NCI-H2196 (cell line): ENCODE data around the gene RTN3.
"Not testable (repeated sequence)": the region's sequence is repeated elsewhere in the genome, so short reads cannot be mapped to it uniquely, and the experiment has no call there.

Experiments used
- DNase-seq: peaks from one replicate; lab custom pipeline; 2025; ENCODE audit not compliant: unreplicated experiment; lab: John Stamatoyannopoulos, UW

RTN3 gene

DNA sequence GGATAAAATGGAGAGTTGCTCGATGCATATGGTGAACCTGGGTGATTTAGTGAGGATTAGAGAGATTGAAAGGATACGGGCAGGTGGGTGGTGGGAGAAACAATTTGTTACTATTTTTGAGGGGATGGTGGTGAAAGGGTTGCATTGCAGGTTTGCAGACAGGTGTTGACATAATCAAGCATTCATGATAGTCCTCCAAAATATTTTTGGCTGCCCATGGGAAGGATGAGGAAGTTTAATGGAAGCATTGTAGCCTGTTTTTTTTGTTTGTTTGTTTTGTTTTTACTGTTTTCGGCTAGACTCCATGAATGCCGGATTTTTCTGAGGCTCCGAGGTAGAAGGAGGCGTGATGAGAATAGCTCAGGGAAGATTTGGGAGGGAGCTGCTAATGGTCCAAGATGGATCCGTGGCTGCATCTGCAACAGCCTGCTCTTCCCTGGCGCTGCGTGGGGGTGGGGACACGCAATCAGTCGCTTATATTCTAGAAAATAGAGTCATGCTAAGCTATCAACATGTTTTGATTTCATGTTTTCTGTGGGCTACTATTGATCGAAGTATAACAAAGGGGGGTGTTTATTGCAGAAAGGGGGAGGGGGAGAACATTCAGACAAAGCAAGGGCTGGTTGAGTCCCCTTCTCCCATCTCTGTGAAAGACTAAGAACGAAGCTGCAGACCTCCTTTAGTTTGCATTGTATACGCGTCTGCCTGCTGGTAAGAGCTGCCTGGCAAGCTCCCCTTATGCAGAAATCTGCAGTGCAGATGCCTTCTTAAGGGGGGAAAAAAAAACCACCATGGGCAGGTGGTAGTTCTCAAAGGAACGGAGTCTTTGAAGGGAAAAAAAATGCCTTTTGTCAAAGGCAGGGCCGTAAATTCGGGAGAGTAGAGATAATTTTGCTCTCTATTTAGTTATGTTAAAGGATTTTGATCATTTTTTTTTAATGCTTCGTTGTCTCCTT is 1.0 kb downstream of the RTN3 start:
- DNase-seq, result no peak

DNA sequence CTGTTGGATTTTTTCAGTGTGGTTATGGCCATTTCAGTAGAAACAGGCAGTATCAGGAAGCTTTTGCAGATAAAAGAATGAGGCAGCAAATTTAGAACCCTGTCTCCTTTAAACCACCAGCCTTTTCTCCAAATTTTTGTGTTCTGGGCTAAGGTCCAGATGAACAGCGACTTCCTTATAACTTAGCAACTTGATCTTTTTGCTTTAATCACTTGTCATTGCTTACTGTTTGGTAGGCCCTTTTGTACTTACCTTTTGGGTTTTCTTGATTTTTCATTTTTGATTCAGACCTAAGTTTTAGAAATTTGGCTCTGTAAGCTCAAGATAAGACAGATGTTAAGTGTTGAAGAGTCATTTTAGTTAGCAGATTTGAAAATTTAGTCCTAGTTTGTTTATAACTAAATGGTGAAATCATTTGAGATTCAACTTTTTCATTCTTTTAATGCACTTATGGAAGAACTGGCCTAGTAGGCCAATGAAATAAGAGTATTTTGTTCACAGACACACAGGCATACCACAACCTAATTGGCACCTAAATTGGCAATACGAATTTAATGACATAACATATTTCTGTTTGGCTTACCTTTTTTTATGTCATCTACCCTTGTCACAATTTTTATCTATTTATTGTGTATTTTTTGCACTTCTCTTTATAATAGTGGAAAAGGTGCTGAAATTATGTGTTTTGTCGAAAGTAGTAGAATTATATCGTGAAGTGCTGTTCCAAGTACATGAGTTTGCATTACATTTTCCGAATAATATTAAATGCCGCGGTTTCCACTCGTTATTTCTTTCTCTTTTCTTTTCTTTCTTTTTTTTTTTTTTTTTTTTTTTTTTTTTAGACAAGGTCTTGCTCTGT is 2.1 kb downstream of the RTN3 start:
- DNase-seq, result peak; percentile 24

DNA sequence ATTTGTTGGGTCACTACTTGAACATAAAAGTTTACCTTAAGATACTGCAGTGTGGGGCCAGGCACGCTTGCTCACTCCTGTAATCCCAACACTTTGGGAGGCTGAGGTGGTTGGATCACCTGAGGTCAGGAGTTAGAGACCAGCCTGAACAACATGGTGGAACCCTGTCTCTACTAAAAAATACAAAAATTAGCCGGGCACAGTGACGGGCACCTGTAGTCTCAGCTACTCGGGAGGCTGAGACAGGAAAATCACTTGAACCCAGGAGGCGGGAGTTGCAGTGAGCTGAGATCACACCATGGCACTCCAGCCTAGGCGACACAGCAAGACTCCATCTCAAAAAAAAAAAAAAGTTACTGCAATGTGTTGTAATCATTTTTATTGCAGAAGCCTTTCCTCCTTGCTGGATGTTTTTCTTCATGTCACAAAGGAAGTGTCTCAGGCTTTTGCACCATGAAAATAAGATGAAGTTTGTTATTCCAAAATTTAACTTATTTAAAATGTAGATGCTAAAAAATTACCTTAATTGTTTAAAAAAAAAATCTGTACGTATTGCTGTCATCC is 3.9 kb downstream of the RTN3 start:
- DNase-seq, result not testable (repeated sequence)

DNA sequence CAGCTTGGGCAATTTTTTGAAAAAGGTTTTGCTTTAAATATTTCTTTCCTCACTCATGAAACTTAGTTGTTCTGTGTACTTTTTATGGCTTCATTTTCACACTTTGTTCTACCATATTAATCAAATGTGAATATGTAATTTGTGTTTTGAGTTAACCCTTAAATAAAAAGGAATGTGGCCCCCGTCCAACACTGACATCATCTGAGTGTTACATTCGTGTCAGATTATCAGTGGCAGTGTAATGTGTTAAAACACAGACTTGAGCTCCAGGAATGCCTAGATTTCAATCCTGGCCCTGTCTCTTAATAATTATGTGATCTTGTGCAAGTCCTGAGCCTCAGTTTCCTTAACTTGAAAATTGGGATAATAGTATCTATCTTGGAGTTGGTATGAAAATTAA is 5.6 kb downstream of the RTN3 start:
- DNase-seq, result no peak

DNA sequence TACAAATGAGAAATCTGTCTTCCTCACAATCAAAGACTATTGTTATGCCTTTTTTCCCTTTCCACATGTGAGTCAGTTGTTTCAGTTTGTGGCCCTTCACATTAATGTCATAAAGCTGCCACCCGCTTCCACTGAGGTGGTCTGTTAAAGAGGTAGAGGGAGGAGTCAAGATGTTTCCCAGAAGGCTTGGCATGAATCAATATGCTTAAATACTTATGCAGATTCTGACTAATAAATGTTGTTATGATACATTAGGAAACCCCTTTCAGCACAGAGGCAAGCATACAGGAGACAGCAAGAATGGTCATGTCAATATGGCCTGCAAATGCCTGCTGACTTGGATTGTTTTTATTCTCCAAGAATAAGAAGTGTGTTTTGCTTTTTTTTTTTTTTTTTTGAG is 6.5 kb downstream of the RTN3 start:
- no peak for DNase-seq

DNA sequence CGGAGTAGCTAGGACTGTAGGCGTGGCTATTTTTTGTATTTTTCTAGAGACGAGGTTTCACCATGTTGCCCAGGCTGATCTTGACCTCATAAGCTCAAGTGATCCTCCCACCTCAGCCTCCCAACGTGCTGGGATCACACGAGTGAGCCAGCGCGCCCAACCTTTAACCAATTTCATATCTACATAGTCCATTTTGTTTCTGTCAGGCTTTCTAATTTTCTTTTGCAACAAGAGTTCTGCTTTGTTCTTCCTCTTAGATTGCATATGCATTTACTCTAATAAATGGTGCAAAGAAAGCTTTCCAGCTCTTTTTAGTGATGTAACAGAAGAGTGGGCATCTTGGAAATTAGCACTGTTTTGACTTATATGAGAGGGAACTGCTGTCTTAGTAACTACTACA is 13.3 kb downstream of the RTN3 start:
- no peak for DNase-seq

DNA sequence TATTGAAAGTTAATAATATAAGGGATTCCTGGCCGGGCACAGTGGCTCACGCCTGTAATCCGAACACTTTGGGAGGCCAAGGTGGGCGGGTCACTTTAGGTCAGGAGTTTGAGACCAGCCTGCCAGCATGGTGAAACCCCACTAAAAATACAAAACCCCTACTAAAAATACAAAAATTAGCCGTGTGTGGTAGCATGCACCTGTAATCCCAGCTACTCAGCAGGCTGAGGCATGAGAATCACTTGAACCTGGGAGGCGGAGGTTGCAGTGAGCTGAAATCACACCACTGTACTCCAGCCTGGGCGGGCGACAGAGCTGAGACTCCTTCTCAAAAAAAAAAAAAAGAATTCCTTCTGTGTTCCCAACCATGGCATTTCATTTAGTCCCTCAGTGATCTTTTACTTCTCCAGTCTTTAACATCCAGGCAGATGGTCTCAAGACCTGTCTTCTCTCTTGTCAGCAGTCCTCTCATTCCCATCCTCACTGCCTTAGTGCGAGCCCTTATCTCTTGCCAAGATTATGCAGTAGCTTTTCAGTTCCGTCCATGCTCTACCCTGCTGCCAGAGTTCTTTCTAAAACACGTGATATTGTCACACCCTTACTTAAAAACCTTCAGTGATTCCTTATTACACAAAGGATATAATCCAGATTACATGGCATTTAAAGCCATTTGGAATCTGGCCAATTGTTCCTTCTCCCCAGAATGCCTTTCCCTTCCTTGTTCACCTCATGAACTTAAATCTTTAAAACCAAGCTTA is 17.9 kb downstream of the RTN3 start:
- no peak for DNase-seq

DNA sequence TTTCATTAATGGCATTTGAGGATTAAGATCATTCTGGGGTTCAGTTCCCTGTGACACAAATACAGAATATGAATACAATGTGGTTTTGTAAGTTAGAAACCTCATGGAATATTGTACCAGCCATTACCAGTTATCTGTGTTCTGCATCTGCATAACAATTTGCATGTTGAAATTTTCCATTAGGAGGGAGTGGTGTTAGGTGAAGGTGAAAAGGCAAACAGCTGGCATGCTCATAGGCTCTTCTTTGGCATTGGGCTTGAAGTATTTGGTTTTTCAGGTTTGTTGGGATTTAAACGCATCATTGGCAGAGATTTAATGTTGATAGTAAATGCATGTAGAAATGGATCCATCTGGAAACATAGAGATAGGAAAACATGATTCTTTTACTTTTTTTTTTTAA is 18.6 kb downstream of the RTN3 start:
- no peak for DNase-seq

DNA sequence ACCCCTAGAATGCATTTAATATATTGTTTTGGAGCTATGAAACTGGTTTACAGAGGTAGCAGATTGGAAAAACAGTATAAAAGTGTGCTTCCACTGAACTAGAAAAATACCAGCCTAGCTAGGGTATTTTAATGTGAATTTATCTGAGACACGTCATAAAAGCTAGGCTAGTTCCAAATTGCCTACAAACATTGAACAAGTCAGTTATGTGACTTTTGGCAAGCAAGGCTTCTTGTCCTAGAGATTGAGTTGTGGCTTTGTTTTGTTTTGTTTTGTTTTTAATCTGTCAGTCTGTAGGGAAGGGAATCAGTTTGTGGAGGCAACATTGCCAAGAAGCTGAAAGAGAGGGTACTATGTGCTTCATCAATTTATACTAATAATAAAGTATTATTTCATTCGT is 24.2 kb downstream of the RTN3 start:
- no peak for DNase-seq

DNA sequence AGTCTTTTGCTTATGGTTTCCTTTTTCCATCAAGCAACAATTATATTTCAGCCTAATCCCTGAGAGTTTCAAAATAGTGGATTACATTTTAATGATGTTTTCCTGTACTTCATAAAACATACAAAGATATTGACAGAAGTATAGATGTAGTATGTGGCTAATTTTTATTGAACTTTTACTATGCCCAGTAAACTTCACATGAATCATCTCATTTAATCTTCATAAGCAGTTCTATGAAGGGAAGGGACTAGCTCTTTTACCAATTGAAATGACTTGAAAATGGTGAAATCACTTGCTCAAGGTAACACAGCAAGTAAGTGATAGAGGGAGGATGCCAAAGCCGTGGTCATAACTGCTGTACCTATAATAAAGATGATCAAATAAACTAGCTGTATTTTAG is 27.5 kb downstream of the RTN3 start:
- no peak for DNase-seq

DNA sequence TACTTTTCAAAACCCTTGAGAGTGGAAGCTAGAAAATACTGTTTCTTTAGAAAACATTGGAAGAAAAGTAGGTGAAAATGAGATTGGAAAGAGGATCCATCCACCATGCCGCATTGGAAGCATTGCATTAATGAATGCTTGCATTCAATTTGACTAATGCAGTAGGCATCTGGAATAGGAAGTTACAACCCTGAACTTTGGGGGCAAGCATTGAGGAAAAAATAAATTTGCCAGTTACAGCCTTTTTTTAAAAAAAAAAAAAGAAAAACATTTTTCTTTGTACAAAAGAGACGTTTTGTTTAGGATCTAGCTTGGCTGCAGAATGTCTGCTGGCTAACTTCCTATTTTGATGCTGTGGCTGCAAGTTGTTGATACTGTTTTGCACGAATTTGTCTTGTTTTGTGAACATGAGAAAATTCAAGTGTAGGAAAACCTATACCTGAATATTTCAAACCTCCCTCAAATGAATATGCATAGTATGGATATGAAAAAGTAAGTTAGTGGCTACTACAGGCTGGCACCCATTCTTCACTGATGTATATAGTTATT is 28.1 kb downstream of the RTN3 start:
- DNase-seq, result no peak

DNA sequence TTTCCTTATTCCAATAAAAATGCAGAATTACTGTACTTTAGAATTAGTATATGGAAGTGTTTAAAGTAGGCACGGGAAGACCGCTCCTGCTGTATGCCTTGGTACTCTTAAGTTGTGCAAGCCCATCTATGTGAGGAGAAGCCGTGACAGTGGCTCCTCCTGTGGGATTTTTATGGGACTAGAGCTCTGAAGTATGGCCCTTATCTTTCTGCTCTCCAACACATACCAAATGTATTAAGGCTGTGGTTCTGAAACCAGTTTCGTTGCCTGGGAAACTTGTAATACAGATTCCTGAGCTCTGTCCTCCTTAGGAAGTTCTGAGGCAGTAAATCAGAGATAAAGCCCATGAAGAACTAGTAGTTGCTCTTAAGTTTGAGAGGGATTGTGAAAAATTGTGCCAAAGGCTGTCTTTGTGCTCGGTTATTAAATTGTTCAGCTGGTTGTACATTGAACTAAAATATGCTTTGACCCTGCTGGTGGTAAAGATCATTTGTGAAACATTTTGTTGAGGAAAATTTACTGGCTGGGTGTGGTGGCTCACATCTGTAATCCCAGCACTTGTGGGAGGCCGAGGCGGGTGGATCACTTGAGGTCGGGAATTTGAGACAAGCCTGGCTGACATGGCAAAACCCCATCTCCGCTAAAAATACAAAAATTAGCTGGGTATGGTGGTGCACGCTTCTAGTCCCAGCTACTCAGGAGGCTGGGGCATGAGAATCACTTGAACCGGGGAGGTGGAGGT is 29.3 kb downstream of the RTN3 start:
- DNase-seq, result no peak

DNA sequence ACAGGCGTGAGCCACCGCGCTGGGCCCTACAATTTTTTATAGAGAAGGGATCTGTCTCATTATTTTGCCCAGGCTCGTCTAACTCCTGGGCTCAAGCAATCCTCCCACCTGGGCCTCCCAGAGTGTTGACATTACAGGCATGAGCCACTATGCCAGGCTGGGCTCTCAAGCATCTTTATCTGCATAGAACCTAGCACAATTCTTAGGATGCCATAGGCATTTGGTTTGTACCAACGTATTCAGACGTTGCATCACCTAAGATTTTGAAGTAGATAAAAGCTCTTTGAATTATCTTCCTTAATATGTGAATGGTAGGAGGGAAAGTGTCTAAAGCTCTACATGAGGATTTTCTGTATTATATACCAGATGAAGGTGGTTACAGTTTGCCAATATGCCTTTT is 30.5 kb downstream of the RTN3 start:
- no peak for DNase-seq

DNA sequence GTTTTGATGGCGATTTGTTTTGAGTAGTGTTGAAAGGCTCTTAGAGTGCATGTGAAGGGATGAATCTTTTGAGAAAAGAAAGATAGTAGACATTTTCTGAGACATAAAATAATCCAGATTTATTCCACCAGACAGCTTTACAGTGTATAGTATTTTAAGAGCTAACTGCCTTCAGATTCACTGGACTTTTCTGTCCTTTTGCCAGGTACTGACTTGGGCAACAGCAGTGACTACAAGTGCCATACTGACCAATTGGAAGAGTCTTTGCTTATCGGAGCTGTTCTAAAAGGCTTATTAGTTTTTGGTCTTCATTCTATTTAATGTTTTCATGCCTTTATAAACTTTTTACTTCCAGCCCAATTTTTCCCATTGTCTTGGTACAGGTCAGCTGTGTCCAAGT is 32.5 kb downstream of the RTN3 start:
- no peak for DNase-seq

DNA sequence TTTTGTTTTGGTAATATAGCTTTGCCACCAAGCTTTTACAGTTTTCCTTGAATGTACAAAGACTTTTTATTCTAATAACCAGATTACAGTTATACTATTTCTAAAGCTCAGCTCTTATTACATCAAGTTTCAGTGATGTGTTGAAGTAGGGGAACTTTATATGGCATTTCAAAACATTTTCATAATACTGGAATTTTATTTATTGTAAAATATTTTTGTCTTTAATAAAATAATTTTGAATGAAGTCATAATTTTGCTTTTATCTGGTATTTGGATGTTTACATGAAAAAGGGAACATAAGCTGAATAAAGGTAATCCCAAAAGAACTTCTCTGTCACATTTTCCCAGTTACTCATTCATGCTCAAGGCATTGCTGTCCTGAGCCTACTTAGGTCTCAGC is 34.7 kb downstream of the RTN3 start:
- no peak for DNase-seq

DNA sequence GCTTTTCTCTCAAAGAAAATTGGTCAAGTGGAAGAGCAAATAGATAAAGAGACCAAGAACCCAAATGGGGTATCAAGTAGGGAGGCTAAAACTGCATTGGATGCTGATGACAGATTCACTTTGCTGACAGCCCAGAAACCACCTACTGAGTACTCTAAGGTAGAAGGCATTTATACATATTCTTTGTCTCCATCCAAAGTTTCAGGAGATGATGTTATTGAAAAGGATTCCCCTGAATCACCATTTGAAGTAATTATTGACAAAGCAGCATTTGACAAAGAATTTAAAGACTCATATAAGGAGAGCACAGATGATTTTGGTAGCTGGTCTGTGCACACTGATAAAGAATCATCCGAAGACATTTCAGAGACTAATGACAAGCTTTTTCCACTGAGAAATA is 37.7 kb downstream of the RTN3 start:
- no peak for DNase-seq

DNA sequence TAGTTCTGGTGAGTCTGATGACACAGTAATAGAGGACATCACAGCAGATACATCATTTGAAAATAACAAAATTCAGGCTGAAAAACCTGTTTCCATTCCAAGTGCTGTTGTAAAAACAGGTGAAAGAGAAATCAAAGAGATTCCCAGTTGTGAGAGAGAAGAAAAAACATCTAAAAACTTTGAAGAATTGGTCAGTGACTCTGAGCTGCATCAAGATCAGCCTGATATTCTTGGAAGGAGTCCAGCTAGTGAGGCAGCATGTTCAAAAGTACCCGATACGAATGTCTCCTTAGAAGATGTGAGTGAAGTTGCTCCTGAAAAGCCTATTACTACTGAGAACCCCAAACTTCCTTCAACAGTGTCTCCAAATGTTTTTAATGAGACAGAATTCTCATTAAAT is 38.7 kb downstream of the RTN3 start:
- no peak for DNase-seq

DNA sequence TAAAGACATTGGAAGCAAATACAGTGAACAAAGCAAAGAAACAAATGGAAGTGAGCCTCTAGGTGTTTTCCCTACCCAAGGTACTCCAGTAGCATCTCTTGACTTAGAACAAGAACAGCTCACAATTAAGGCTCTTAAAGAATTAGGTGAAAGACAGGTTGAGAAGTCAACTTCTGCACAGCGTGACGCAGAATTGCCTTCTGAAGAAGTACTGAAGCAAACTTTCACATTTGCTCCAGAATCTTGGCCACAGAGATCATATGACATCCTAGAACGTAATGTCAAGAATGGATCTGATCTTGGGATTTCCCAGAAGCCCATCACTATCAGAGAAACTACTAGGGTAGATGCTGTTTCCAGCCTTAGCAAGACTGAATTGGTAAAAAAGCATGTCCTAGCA is 39.3 kb downstream of the RTN3 start:
- no peak for DNase-seq

DNA sequence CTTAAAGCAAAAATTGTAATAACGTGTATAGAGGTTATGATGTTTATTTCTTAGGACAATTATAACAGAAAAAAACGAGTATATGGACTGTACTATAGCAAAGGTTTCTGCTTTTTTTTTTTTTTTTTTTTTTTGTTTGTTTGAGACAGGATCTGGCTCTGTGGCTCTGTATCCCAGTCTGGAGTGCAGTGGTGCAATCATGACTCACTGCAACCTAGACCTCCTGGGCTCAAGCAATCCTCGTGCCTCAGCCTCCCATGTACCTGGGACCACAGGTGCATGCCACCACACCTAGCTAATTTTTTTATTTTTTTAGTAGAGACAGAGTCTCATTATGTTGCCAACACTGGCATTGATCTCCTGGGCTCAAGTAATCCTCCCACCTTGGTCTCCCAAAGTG is 48.0 kb downstream of the RTN3 start:
- DNase-seq, result no peak

DNA sequence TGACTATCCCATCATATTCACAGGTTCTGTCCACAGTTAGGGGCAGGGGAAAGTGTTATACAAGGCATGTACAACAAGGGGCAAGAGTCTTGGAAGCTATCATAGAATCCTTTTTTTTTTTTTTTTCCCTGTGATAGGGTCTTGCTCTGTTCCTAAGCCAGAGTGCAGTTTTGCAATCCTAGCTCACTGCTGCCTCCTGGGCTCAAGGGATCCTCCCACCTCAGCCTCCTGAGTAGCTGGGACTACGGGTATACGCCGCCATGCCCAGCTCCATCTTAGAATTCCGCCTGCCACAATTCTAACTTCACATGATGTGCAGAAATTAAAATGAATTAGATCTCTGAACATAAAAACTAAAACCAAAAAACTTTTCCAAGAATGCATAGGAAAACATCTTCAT is 55.6 kb downstream of the RTN3 start:
- no peak for DNase-seq
